Parietal lobe (tissue), 1 donor: ENCODE results near the gene CCDC28A. TPM values are rescaled to one million over a fixed set of nuclear protein-coding genes. Genes with fewer than 3 reads are reported as not detected.

Experiments used
- total RNA-seq: library from RNA; depleted of rRNA; stranded (reverse); fragments of >200 nt; gene quantifications from one replicate; pipeline ENCODE4 v1.2.3, GENCODE V29; 2014

CCDC28A gene
- total RNA-seq, result 11.9 TPM

GRCh38 chr6:138773177-138774091 lies at the start of gene CCDC28A:
CCDC28A (plus strand) TSS chr6:138773769; CDS start chr6:138776121, 2,352 bp downstream.

GRCh38 chr6:138795809-138796603 lies 22.4 kb downstream of the CCDC28A start, which contains the start of gene ECT2L:
ECT2L (plus strand) TSS chr6:138796087; CDS start chr6:138813275, 17,188 bp downstream.

Other genes with a start within 250 kb of the CCDC28A start
- 0.31 TPM for gene ECT2L, start 22.3 kb downstream of the CCDC28A start, total RNA-seq
- 137 TPM for gene REPS1, start 214.5 kb downstream of the CCDC28A start, total RNA-seq